Ovary (tissue), 9 donors: Measurements from ENCODE around the gene EML6. TPM values are rescaled to one million over a fixed set of nuclear protein-coding genes. Genes with fewer than 3 reads are reported as not detected.

ENCODE experiments used
- DNase-seq, 5 donors: peaks; one replicate each; pipeline ENCODE4 v3.0.0-alpha.2; 2019 to 2020
- H3K27ac ChIP-seq, 2 donors: fragments of 200-600 bp; one replicate each; pipeline versions ENCODE4 v1.5.1 to v1.8.0; 2019 to 2022
- H3K27me3 ChIP-seq: fragments of 200-600 bp; one replicate; pipeline ENCODE4 v1.8.0; 2022
- H3K36me3 ChIP-seq: fragments of 200-600 bp; sonication (generic); one replicate; pipeline ENCODE4 v1.5.1; 2019
- H3K4me1 ChIP-seq: one replicate; pipeline ENCODE4 v1.8.1; 2013; ENCODE audit warnings: mild to moderate bottlenecking, moderate library complexity; ENCODE audit not compliant: insufficient read depth
- H3K4me3 ChIP-seq: fragments of 200-600 bp; sonication (generic); one replicate; pipeline ENCODE4 v1.5.1; 2017
- H3K9me3 ChIP-seq, 2 donors: fragments of 200-600 bp in 1 of 2; sonication (generic) in 1 of 2; one replicate each; pipeline versions ENCODE4 v1.5.1 to v1.8.1; 2013 to 2019; ENCODE audit warnings: mild to moderate bottlenecking in 1 of 2, moderate library complexity in 1 of 2
- CTCF ChIP-seq, 3 donors: fragments of 450-650 bp in 2 of 3; fragments of 200-600 bp in 1 of 3; IDR thresholded peaks; one replicate each; pipeline versions ENCODE4 v1.5.1 to v1.8.0; 2016 to 2022; ENCODE audit warnings: antibody characterized with exemption in 3 of 3, mild to moderate bottlenecking in 1 of 3
- EP300 ChIP-seq: sonication (generic); formaldehyde crosslinking; IDR thresholded peaks from one replicate; pipeline ENCODE4 v1.6.1; 2017; ENCODE audit warnings: antibody characterized with exemption
- POLR2A ChIP-seq: fragments of 450-650 bp; IDR thresholded peaks from one replicate; pipeline ENCODE4 v1.6.1; 2017; ENCODE audit warnings: antibody characterized with exemption, mild to moderate bottlenecking, moderate library complexity
- WGBS, 3 donors: extraction: QIAGEN DNeasy Blood & Tissue Kit in 1 of 3; methylation state at CpG; one replicate each; pipeline versions ENCODE4 v1.1.5 to v1.1.7; 2013 to 2017; 5-methylcytosine and 5-hydroxymethylcytosine counted together
- intact Hi-C, 4 donors: fragments of 100-400 bp; cut with DNase I; formaldehyde crosslinking; loops; one replicate each; pipeline versions ENCODE4 v1.11.0 to v1.15.1; 2022 to 2023
- polyA plus RNA-seq, 2 donors: library from polyadenylated mRNA; stranded (reverse); fragments of 200-250 nt in 1 of 2; fragments of 350-450 nt in 1 of 2; fragmentation: Illumina TruSeq in 1 of 2; extraction: RNeasy Lipid Tissue Mini Kit (QIAGEN cat#74804) in 1 of 2; gene quantifications; one replicate each; pipeline ENCODE4 v1.2.3, GENCODE V29; 2013 to 2014
- total RNA-seq, 7 donors: library from RNA; depleted of rRNA in 2 of 7; stranded (reverse); fragments of >200 nt in 2 of 7; fragmentation: NEBNext Ultra II Directional in 3 of 7; extraction: Animal tissue kit (Norgen Biotek cat#: 25700) in 3 of 7; gene quantifications; one replicate each; pipeline versions ENCODE4 v1.1.0 to v1.2.4, GENCODE V29; 2016 to 2023
- donor health status: DM: no; HTN: no; CAD: no; lungs with moderate emphysema.
- donor health status: DM: no; HTN: no; CAD: no.
- donor health status: Bipolar disorder and iron deficiency.
- donor health status: DM: yes; HTN: yes; CAD: no.
- donor health status: DM: no; HTN: no; CAD: no.
- donor health status: DM: yes; HTN: yes; CAD: no.

The EML6 gene
- total and polyA plus RNA-seq, 9 donors: 0.22 to 3.7 (median 0.48) TPM

DNA sequence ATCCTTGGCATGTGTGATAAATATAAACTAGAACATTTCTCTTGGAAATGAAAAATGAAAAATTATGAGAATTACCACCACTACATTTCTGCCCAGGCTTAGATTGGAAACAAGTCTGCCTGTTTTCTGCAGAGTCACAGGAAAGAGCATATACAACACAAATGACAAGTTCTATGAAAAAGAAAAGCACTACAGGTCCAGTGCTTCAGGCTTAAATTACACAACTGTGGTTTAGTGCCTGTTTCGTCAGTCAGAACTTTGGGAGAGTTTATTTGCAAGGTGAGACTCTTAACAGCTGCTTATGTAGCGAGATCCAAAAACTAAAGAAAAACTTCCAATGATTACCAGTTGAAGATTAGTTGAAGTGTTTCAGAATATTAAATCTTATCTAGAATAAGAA, 257.9 kb downstream of the EML6 start:
- no peak overlapping the region for H3K27ac ChIP-seq
- no peak for DNase-seq
- peaks cover 4% of the 10 kb centered on the region for H3K4me1 ChIP-seq
- no peaks in the 10 kb centered on the region for H3K36me3 ChIP-seq
- no peaks in the 10 kb centered on the region for H3K9me3 ChIP-seq
- no peak overlapping the region for H3K4me3 ChIP-seq
- TF ChIP-seq POLR2A (no peak), CTCF (IDR thresholded peaks at IDR 0.05) (no peak), EP300 (no peak)
- intact Hi-C loops: no loop called here
- 82 to 91% (median 84%) methylated on average over 2 of the region's 2 CpGs for WGBS, 3 donors
- no peaks in the 10 kb centered on the region for H3K27me3 ChIP-seq

DNA sequence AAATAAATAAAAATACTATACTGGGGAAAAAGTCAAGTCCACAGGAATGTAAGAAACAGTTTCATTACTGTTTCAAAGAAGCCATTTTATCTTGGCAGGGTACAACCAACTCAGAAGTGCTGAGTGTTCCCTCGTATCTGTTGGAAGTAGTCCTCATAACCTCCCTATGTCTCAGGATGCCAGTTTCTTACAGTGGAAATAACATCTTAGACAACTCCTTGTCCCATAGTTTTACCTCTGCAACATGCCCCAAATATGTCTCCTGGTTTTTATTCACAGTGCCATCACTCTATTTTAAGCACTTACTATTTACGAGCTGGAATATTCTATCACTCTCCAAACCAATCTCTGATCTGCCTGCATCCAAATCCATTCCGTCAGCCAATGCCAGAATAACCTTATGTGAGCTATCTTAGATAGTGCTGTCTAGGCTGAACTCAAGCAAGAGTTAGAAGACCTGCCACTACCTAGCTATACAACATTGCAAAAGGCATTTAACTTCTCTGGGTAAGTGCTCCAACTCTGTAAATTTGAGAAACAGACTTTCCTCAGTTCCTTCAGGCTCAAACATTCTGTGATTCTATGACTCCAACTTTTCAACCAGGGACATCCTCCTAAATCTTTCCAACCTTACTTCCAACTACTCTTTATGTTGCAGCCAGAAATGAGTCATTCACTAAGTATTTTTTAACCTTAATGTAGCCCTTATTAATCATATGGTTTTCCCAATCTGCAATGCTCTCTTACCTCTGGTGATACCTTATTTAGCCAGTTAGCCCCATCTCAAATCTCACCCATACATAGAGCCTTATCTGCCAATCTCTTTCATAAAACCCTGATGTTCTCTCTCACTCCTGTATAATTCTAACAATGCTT, 260.1 kb downstream of the EML6 start:
- DNase-seq: no peak
- no peaks in the 10 kb centered on the region for H3K27me3 ChIP-seq
- H3K4me3 ChIP-seq: no peak overlapping the region
- no peak overlapping the region for H3K27ac ChIP-seq
- H3K36me3 ChIP-seq: no peaks in the 10 kb centered on the region
- no peaks in the 10 kb centered on the region for H3K9me3 ChIP-seq
- WGBS, 3 donors: 31 to 36% (median 35%) methylated on average over 3 of the region's 3 CpGs
- H3K4me1 ChIP-seq: peaks cover 6% of the 10 kb centered on the region
- intact Hi-C loops: no loop called here
- no peak for TF ChIP-seq EP300
- no peak for TF ChIP-seq CTCF (IDR thresholded peaks at IDR 0.05)
- no peak for TF ChIP-seq POLR2A

- intact Hi-C loops: no loop called here
- Histone ChIP-seq H3K36me3 (no peaks in the 10 kb centered on the region), H3K9me3 (no peaks in the 10 kb centered on the region), H3K27ac (no peak overlapping the region), H3K4me3 (no peak overlapping the region), H3K27me3 (no peaks in the 10 kb centered on the region), H3K4me1 (peaks cover 6% of the 10 kb centered on the region)
- DNase-seq: no peak
- TF ChIP-seq CTCF (IDR thresholded peaks at IDR 0.05): no peak
- TF ChIP-seq EP300: no peak
- no peak for TF ChIP-seq POLR2A
Measured at GRCh38 chr2:54984476-54984875, 261.0 kb downstream of the EML6 start.

DNA sequence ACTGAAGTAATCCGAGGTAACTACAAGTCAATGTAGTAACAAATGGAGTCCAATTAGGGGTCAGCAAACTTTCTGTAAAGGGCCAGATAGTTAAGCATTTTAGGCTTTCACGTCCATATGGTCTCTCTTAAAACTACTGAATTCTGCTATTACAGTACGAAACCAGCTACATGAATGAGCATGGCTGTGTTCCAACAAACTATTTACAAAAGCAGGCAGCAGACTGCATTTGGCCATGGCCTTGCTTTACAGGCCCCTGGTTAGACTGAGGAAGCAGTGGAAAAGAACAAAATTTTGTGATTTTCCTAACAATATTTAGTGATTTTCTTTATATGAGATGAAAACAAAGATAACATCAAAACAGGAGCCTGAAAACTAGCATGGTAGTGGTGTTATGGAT, 262.8 kb downstream of the EML6 start:
- Histone ChIP-seq H3K27me3 (no peaks in the 10 kb centered on the region), H3K27ac (no peak overlapping the region), H3K36me3 (no peaks in the 10 kb centered on the region), H3K4me1 (peaks cover 6% of the 10 kb centered on the region), H3K9me3 (no peaks in the 10 kb centered on the region), H3K4me3 (no peak overlapping the region)
- intact Hi-C loops: no loop called here
- TF ChIP-seq CTCF (IDR thresholded peaks at IDR 0.05) (no peak), EP300 (no peak)
- 24 to 48% (median 35%) methylated on average over 3 of the region's 3 CpGs for WGBS, 3 donors
- no peak for DNase-seq
